Subcutaneous adipose tissue (tissue), 4 donors: ENCODE data around the gene BBS7. TPM values are rescaled to one million over a fixed set of nuclear protein-coding genes. Genes with fewer than 3 reads are reported as not detected.

ENCODE experiments used
- total RNA-seq, 4 donors: library from RNA; depleted of rRNA; stranded (reverse); fragments of >200 nt; gene quantifications; one replicate each; pipeline ENCODE4 v1.1.0, GENCODE V29; 2016
- TF ChIP-seq, protein P1 (sequence below): fragments of 450-650 bp; IDR thresholded peaks from one replicate; pipeline ENCODE4 v1.5.1; 2016; ENCODE audit warnings: low read depth, mild to moderate bottlenecking, control low read depth, antibody characterized with exemption, moderate library complexity

Gene BBS7
- total RNA-seq, 4 donors from 2014 or later: 8.1 to 19.0 (median 11.9) TPM

DNA sequence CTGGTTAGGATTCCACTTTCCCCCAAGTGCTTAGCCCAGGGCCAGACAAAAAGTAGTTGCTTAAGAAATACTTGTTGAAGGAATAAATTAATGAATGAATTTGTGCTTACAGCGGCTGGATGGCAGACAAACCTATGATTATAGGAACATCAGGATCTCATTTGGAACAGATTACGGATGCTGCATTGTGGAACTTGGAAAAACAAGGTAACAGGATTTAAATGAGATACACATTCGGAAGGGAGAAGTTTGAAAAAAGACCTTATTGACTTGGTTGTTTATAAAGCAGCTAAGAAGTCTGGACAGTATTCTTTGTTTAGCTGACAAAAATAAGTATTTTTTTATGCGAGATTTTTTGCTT lies 68.6 kb downstream of the BBS7 start:
- TF ChIP-seq, protein P1, sequence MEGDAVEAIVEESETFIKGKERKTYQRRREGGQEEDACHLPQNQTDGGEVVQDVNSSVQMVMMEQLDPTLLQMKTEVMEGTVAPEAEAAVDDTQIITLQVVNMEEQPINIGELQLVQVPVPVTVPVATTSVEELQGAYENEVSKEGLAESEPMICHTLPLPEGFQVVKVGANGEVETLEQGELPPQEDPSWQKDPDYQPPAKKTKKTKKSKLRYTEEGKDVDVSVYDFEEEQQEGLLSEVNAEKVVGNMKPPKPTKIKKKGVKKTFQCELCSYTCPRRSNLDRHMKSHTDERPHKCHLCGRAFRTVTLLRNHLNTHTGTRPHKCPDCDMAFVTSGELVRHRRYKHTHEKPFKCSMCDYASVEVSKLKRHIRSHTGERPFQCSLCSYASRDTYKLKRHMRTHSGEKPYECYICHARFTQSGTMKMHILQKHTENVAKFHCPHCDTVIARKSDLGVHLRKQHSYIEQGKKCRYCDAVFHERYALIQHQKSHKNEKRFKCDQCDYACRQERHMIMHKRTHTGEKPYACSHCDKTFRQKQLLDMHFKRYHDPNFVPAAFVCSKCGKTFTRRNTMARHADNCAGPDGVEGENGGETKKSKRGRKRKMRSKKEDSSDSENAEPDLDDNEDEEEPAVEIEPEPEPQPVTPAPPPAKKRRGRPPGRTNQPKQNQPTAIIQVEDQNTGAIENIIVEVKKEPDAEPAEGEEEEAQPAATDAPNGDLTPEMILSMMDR: no peak

DNA sequence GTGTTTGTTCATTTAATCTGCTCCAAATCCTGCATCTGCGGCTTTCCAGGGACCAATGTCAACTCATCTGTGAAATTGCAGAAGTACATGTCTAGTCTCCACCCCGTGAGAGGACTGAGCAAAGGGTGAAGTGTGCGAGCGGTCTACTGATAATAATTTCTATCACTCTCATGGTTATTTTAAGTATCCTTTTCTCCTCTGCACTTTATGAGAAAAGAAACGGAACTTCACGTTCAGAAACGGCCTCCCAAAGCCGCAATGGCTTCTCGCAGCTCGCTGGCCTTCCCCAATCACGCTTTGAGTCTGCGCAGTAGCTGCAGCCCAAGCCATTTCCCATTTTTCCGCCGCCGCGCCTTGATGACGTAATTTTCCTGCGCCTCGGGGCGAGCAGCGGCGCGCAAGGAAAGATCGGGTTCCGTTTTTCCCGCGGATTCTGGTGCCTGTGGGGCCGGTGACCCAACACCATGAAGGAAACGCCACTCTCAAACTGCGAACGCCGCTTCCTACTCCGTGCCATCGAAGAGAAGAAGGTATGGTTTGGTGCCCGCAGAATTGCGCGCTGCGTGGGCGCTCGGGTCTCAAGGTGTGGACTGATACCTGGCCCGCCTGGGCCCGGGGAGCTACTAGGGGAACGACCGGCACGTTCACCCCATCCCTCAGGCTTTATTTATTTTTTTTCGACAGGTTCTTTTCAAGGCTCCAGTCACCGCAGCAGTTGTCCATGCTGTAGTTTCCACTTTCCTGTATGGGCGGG lies 69.1 kb downstream of the BBS7 start, which contains the start of gene EXOSC9:
Gene EXOSC9, plus strand, starts transcription at position 363 of the 754 bp plus-strand sequence. Its CDS starts 102 bp downstream, at position 465.
- TF ChIP-seq, protein P1: no peak

DNA sequence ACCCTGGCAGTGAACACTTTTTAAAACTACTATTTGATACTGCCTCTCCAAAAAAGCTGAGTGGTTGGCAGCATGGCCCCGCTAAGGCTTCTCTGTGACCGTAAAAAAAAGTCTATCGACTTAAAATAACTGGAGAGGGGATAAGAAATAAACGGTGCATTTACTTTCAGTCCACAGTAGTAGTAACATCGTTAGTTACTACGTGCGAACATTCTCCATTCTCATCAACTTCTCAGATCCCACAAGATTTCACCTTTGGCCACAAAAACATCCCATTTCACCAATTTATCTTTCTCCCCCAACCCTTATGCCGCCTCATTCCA lies 69.7 kb downstream of the BBS7 start:
- TF ChIP-seq, protein P1: no peak

DNA sequence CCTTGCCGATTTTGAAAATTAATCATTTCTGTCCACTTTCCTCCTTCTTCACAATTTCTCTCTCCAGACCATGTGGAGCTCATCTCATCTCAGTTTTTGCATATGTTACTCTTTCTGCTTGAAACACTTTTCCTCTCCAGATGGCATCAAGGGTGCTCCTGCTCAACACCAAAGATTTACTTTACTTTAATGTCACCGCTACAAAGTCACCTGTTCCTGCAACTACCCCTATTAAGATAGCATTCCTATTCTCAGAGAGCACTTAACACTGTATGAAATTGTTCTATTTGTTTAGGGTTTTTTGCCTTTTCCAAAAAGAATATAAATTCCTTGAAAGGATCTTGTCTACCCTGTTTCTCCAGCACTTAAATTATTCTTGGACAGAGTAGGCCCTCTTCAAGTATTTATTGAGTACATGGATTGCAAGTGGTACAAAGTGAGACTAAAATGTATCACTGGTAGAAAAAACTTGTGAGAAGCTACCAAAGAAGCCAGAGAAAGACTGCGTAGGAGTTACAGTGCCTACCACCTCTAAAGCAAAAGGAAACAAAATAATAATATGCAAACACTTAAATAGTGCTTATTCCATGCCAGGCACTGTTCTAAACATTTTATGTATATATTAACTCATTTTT lies 70.3 kb downstream of the BBS7 start:
- TF ChIP-seq, protein P1: no peak

DNA sequence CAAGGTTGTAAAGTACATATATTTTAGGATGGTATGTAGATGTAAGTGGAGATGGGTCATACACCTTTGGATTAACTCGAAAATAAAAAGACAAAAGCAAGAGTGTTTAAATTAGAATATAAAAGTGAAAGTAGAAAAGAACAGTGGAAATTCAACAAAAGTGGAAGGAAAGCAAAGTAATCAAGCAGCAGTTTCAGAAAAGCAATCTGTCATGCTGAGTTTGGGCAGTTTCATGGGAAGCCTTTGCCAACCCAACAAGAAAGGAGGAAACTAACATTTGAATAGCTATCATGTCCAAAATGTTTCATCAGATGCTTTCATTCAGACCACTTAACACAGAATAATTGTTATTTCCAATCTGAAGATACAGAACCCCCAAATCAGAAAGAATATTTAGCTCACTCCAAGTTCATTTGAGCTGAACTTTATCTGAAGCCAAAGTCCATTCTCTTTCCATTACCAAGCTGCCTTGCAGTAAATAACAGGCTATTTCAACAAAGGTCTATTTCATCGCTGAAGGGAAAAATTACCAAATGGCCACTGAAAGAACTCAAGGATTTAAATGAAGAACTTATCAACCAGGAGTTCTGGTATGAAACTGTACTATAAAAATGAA lies 71.0 kb downstream of the BBS7 start:
- TF ChIP-seq, protein P1: no peak

DNA sequence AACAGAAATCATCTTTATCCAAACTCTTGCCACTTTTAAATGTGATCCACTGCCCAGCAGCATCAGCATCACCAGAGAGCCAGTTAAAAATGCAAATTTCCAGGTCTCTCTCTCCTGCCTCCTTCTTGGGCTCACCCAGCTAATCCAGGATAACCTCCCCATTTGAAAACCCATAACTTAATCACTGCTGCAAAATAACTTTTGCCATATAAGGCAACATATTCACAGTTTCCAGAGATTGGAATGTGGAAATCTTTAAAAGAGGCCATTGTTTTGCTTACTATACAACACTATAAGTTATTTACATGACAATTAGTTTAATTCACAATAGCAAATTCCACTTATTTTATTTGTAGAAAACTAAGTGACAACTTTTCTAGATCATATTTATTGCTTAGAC lies 74.0 kb downstream of the BBS7 start:
- TF ChIP-seq, protein P1: no peak

DNA sequence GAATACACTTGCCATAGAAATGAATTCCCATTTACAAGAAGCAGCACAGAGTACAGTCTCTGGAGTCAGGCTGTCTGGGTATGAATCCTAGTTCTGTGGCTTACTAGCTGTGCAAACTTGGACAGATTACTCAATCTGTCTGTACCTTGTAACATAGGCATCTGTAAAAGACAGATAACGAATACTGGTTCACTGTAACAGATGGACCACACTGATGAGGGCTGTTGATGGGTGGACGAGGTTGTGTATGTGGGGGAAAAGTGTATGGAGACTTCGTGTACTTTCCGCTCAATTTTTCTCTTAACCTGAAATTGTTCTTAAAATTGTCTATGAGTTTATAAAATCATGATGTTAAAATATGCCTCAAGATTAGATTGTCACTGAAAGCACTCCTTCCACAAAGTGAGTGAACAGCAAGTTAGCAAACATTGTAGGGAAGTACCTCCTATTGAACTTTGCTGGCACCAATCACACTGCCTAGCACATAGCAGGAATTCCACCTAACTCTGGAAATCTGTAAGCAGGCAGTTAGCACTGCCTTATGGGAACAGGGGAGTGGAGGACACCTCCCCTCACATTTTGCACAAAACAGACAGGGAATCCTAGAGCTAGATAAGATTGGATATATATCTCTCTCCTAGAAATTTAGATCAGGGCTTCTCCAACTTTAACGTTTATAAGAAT lies 75.6 kb downstream of the BBS7 start:
- TF ChIP-seq, protein P1: no peak
